HG02610 (cell line): ENCODE results near the gene CDH3.

Source experiments
- ATAC-seq: cut with Tn5 transposase; IDR thresholded peaks from one replicate; pipeline ENCODE4 v1.9.1; 2021; ENCODE audit warnings: mild to moderate bottlenecking, moderate library complexity; ENCODE audit not compliant: unreplicated experiment

Gene CDH3

GRCh38 chr16:68734782-68735181 lies 89.7 kb downstream of the CDH3 start:
- ATAC-seq, result no peak

GRCh38 chr16:68736561-68736960 lies 91.5 kb downstream of the CDH3 start:
- ATAC-seq, result no peak

GRCh38 chr16:68737046-68737729 lies 92.1 kb downstream of the CDH3 start, which contains the start of gene CDH1:
Gene CDH1 (plus strand): TSS chr16:68737292. CDS start chr16:68737416, 124 bp downstream.
- no peak for ATAC-seq

DNA sequence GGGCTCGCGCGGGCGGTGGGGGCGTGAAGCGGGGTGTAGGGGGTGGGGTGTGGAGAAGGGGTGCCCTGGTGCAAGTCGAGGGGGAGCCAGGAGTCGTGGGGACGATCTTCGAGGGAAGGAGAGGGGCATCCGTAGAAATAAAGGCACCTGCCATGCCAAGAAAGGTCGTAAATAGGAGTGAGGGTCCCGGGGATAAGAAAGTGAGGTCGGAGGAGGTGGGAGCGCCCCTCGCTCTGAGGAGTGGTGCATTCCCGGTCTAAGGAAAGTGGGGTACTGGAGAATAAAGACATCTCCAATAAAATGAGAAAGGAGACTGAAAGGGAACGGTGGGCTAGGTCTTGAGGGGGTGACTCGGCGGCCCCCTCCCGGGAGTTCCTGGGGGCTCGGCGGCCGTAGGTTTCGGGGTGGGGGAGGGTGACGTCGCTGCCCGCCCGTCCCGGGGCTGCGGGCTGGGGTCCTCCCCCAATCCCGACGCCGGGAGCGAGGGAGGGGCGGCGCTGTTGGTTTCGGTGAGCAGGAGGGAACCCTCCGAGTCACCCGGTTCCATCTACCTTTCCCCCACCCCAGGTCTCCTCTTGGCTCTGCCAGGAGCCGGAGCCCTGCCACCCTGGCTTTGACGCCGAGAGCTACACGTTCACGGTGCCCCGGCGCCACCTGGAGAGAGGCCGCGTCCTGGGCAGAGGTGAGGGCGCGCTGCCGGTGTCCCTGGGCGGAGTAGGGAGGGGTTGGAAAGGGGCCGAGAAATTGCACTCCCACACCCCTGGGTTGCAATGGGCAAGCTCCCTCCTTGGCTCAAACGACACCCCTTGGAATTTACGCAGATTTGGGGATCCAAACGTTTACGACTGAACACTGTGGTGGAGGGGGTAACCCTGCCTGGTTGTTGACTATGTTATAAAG lies 92.9 kb downstream of the CDH3 start:
- no peak for ATAC-seq

DNA sequence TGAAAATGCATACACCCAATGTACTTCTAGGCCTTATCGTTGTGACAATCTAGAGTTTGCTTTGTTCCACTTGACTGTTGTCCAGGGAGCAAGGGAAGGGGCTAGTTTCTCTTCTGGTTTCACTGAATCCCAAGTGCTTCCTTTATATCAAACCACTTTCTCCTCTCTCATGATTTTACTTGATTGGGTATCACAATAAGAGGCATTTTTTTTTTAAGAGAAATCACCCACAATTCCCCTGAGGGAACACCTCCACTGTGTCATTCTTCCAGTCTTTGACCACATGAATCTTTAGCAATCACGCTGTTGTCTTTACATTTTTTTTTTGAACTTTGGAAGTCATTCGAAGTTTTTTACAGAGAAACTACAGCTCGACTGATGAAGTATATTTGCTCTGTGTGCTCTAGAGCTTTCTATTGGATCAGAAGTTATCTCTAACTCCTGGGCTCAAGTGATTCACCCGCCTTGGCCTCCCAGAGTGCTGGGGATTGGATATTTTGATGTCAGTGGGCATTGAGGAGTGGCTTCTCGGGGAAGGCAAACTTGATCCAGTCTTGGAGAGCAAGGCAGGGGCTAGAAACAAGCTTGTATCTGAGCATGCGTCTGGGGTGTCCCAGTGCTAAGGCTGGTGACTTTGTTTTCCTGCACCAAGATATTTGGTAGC lies 95.0 kb downstream of the CDH3 start:
- ATAC-seq, result no peak

- ATAC-seq, result no peak
Measured at GRCh38 chr16:68740628-68741346, 95.7 kb downstream of the CDH3 start.

DNA sequence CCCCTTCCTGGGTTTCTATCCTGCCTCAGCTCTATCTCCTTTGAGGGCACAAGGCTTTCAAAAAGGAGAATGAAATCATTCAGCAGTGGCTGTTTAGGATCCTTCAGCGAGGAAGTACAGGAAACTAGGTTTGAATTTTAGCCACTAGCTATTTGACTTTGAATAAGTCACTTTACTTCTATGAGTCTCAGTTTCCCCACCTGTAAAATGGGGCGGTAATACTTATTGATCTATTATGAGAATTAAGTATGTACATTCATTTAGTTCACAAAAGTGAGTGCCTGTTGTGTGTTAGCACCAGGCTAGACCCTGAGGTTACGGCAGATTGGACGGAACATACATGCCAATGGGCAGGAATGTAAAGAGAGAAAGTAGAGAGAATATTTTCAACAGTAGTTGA lies 98.6 kb downstream of the CDH3 start:
- no peak for ATAC-seq

DNA sequence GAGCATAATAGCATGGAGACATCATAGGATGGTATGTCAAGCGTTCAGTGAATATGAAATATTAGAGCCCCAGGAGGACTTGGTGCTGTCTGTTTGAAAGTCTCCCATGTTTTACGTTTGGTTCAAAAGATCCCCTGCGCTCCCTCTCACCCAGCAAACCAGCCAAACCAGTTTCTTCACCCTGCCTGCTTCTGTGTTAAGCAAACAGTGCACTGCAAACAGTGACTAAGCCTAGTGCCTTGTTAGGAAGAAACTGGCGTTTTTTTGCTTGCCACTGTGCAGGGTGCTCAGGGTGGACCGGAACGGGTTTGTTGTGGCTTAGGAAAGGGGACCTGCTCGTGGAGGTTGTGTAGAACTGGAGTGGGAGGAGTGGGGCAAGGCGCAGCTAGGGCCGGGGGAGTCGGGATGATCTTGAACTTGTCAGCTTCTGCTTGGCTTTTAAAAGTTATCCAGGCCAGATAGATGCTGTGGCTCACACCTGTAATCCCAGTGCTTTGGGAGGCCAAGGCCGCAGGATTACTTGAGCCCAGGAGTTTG lies 99.7 kb downstream of the CDH3 start:
- ATAC-seq, result no peak

DNA sequence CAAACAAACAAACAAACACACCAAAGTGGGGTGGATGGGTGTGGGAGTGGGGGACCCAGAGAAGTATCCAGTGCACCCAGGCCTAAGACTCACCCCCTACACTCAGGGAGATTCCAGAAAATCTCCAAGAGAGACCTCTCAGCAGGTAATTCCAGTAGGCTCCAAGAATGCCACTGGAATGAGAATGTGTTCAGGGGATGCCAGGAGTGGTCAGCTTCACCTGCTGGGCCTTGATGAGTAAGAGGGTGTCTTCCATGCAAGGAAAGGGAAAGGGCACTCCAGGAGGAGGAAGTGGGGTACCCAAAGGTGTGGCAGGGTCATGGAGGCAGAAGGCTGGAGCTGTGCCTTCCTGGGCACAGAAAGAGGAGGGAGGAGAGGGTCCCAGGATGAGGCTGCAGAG lies 101.8 kb downstream of the CDH3 start:
- ATAC-seq, result no peak

GRCh38 chr16:68749432-68749831 lies 104.3 kb downstream of the CDH3 start:
- ATAC-seq, result no peak
